Measurements from ENCODE around the gene CASP8AP2.
A peak's percentile ranks its signal among the peaks of the same experiment; 100 is the strongest.
"Not testable (repeated sequence)": the region's sequence is repeated elsewhere in the genome, so short reads cannot be mapped to it uniquely, and the experiment has no call there.

CASP8AP2 gene

GRCh38 chr6:89829472-89830169 lies at the start of gene CASP8AP2:
Gene CASP8AP2, plus strand, starts transcription at chr6:89829880.
- DNase-seq (ENCODE audit: low spot score), result peak; percentile 95

GRCh38 chr6:89781070-89782034 lies 48.3 kb upstream of the CASP8AP2 start:
- DNase-seq (ENCODE audit: low spot score), result no peak

- DNase-seq (ENCODE audit: low spot score), result no peak
Observed at GRCh38 chr6:89782222-89782621, 47.5 kb upstream of the CASP8AP2 start.

GRCh38 chr6:89783293-89783692 lies 46.4 kb upstream of the CASP8AP2 start:
- DNase-seq (ENCODE audit: low spot score), result not testable (repeated sequence)

- no peak for DNase-seq (ENCODE audit: low spot score)
Observed at GRCh38 chr6:89784838-89785237, 44.8 kb upstream of the CASP8AP2 start.

- DNase-seq (ENCODE audit: low spot score), result no peak
Observed at GRCh38 chr6:89786970-89787369, 42.7 kb upstream of the CASP8AP2 start.

GRCh38 chr6:89787660-89788328 lies 41.9 kb upstream of the CASP8AP2 start:
- no peak for DNase-seq (ENCODE audit: low spot score)

GRCh38 chr6:89789980-89790379 lies 39.7 kb upstream of the CASP8AP2 start:
- no peak for DNase-seq (ENCODE audit: low spot score)

GRCh38 chr6:89790403-89790802 lies 39.3 kb upstream of the CASP8AP2 start:
- no peak for DNase-seq (ENCODE audit: low spot score)

GRCh38 chr6:89792881-89793280 lies 36.8 kb upstream of the CASP8AP2 start:
- peak; percentile 56 for DNase-seq (ENCODE audit: low spot score)

GRCh38 chr6:89793586-89793985 lies 36.1 kb upstream of the CASP8AP2 start:
- no peak for DNase-seq (ENCODE audit: low spot score)

GRCh38 chr6:89794324-89794723 lies 35.4 kb upstream of the CASP8AP2 start:
- DNase-seq (ENCODE audit: low spot score), result no peak

- DNase-seq (ENCODE audit: low spot score), result no peak
Observed at GRCh38 chr6:89797317-89797716, 32.4 kb upstream of the CASP8AP2 start.

- no peak for DNase-seq (ENCODE audit: low spot score)
Observed at GRCh38 chr6:89799096-89799495, 30.6 kb upstream of the CASP8AP2 start.

GRCh38 chr6:89799756-89800155 lies 29.9 kb upstream of the CASP8AP2 start:
- peak; percentile 29 for DNase-seq (ENCODE audit: low spot score)

- no peak for DNase-seq (ENCODE audit: low spot score)
Observed at GRCh38 chr6:89803271-89803670, 26.4 kb upstream of the CASP8AP2 start.

GRCh38 chr6:89805814-89806371 lies 23.8 kb upstream of the CASP8AP2 start:
- DNase-seq (ENCODE audit: low spot score), result no peak

- no peak for DNase-seq (ENCODE audit: low spot score)
Observed at GRCh38 chr6:89807581-89807980, 22.1 kb upstream of the CASP8AP2 start.

- not testable (repeated sequence) for DNase-seq (ENCODE audit: low spot score)
Observed at GRCh38 chr6:89813422-89813821, 16.3 kb upstream of the CASP8AP2 start.

GRCh38 chr6:89817481-89817880 lies 12.2 kb upstream of the CASP8AP2 start:
- peak; percentile 42 for DNase-seq (ENCODE audit: low spot score)

- DNase-seq (ENCODE audit: low spot score), result no peak
Observed at GRCh38 chr6:89818977-89819335, 10.7 kb upstream of the CASP8AP2 start.

All from iPS-NIHi11 (cell line).